Sigmoid colon (tissue), 7 donors: ENCODE results near the gene RPH3AL. TPM values are rescaled to one million over a fixed set of nuclear protein-coding genes. Genes with fewer than 3 reads are reported as not detected.

Source experiments
- DNase-seq: peaks from one replicate; pipeline ENCODE4 v3.0.0-alpha.2; 2019
- H3K27ac ChIP-seq, 4 donors: fragments of 200-600 bp; sonication (generic); one replicate each; pipeline ENCODE4 v1.5.1; 2016 to 2019; ENCODE audit warnings: mild to moderate bottlenecking in 1 of 4
- H3K27me3 ChIP-seq, 3 donors: fragments of 200-600 bp; sonication (generic); one replicate each; pipeline ENCODE4 v1.5.1; 2019; ENCODE audit warnings: mild to moderate bottlenecking in 1 of 3
- H3K36me3 ChIP-seq, 4 donors: fragments of 200-600 bp; sonication (generic); one replicate each; pipeline ENCODE4 v1.5.1; 2016 to 2019
- H3K4me1 ChIP-seq, 4 donors: fragments of 200-600 bp; sonication (generic); one replicate each; pipeline ENCODE4 v1.5.1; 2017 to 2019
- H3K4me3 ChIP-seq, 4 donors: fragments of 200-600 bp; sonication (generic); one replicate each; pipeline ENCODE4 v1.5.1; 2017 to 2019; ENCODE audit warnings: mild to moderate bottlenecking in 2 of 4, moderate library complexity in 1 of 4
- H3K9me3 ChIP-seq, 4 donors: fragments of 200-600 bp in 3 of 4; sonication (generic) in 3 of 4; one replicate each; pipeline versions ENCODE4 v1.5.1 to v1.6.1; 2013 to 2019
- EP300 ChIP-seq, 4 donors: sonication (generic); formaldehyde crosslinking; IDR thresholded peaks; one replicate each; pipeline ENCODE4 v1.6.1; 2017; ENCODE audit warnings: antibody characterized with exemption in 4 of 4
- POLR2A ChIP-seq, 2 donors: fragments of 450-650 bp; IDR thresholded peaks; one replicate each; pipeline ENCODE4 v1.6.1; 2016; ENCODE audit warnings: antibody characterized with exemption in 2 of 2, mild to moderate bottlenecking in 2 of 2, moderate library complexity in 2 of 2
- POLR2AphosphoS5 ChIP-seq, 4 donors: sonication (generic); formaldehyde crosslinking; IDR thresholded peaks; one replicate each; pipeline ENCODE4 v1.6.1; 2017; ENCODE audit warnings: antibody characterized with exemption in 4 of 4
- WGBS, 2 donors: extraction: QIAGEN DNeasy Blood & Tissue Kit; methylation state at CpG; one replicate each; pipeline ENCODE4 v1.1.7; 2013; 5-methylcytosine and 5-hydroxymethylcytosine counted together
- intact Hi-C: fragments of 100-400 bp; cut with DNase I; formaldehyde crosslinking; loops from one replicate; pipeline ENCODE4 v1.15.1; 2023
- polyA plus RNA-seq, 3 donors: library from polyadenylated mRNA; stranded (reverse); fragments of 200-250 nt; gene quantifications; one replicate each; pipeline ENCODE4 v1.2.3, GENCODE V29; 2013
- total RNA-seq, 4 donors: library from RNA; depleted of rRNA; stranded (reverse); fragments of >200 nt; gene quantifications; one replicate each; pipeline ENCODE4 v1.1.0, GENCODE V29; 2016
- TF ChIP-seq, protein P1 (sequence below), 4 experiments: fragments of 450-650 bp in 3 of 4; fragments of 200-600 bp in 1 of 4; IDR thresholded peaks; one replicate each; pipeline ENCODE4 v1.5.1; 2016 to 2019; ENCODE audit warnings: antibody characterized with exemption in 4 of 4, mild to moderate bottlenecking in 3 of 4, moderate library complexity in 2 of 4
- donor health status: healthy with polysubstance abuse.
- donor health status: Bipolar disorder and iron deficiency.
- donor health status: healthy.

Gene RPH3AL
- total and polyA plus RNA-seq, 7 donors = 1.8 to 23.1 (median 12.7) TPM

DNA sequence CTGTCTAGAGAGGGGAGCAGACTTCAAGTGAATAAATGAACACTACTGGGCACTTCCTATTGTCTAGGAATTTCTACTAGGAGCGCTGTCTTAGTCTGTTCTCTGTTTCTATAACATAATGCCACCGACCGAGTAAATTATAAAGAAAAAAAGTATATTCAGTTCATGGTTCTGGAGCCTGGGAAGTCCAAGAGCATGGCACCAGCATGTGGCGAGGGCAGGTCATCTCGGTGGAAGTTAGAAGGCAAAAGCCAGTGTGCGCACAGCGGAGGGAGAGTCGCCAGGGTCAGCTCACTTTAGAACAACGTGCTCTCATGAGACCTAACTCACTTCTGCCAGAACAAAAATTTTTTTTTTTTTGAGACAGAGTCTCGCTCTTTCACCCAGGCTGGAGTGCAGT is 35.5 kb upstream of the RPH3AL start:
- TF ChIP-seq POLR2A (IDR thresholded peaks at IDR 0.05) (no peak), POLR2AphosphoS5 (IDR thresholded peaks at IDR 0.05) (no peak), EP300 (IDR thresholded peaks at IDR 0.05) (no peak)
- TF ChIP-seq, protein P1, sequence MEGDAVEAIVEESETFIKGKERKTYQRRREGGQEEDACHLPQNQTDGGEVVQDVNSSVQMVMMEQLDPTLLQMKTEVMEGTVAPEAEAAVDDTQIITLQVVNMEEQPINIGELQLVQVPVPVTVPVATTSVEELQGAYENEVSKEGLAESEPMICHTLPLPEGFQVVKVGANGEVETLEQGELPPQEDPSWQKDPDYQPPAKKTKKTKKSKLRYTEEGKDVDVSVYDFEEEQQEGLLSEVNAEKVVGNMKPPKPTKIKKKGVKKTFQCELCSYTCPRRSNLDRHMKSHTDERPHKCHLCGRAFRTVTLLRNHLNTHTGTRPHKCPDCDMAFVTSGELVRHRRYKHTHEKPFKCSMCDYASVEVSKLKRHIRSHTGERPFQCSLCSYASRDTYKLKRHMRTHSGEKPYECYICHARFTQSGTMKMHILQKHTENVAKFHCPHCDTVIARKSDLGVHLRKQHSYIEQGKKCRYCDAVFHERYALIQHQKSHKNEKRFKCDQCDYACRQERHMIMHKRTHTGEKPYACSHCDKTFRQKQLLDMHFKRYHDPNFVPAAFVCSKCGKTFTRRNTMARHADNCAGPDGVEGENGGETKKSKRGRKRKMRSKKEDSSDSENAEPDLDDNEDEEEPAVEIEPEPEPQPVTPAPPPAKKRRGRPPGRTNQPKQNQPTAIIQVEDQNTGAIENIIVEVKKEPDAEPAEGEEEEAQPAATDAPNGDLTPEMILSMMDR (IDR thresholded peaks at IDR 0.05) = no peak
- Histone ChIP-seq H3K9me3 (no peaks in the 10 kb centered on the region), H3K4me3 (no peak overlapping the region), H3K36me3 (no peaks in the 10 kb centered on the region), H3K27ac (no peak overlapping the region), H3K27me3 (peaks cover 0 to 27% (median 27%) of the 10 kb centered on the region in 3 donors), H3K4me1 (peaks cover 0 to 16% (median 12%) of the 10 kb centered on the region in 4 donors)
- WGBS, 2 donors = 96 to 97% methylated on average over 10 of the region's 10 CpGs
- DNase-seq = no peak
- intact Hi-C loops = no loop called here

DNA sequence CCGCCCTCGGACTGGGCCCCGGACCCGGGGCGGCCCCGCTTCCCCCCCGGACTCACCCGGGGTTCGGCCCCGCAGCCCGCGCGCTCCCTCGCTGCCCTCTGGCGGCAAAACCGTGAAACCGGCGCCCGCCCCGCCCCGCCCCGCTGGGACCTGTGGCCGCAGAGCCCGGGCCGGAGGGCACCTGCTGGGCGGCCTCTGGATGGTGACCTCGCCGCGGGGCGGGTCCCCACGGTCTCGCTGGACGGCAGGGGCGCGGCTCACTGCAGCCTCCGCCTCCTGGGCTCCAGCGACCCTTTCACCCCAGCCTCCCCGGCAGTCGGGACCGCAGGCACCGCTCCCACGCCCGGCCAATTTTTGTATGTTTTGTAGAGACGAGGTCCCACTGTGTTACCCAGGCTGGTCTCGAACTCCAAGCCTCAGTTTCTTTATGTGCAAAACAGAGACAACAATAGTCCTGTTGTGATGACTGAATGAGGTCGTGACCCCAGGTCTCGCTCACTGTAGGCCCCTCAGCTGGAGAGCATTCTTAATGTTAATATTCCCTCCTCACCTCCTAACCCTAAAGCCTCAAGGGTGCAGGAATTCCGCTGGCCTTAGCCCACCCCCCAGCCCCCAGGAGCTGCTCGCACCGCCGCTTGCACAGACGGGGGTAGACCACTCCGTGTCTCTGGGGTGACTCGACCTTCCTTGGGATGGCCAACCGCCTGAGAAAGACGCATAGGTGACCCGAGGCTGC is 33.7 kb upstream of the RPH3AL start:
- Histone ChIP-seq H3K27ac (peak overlapping the region in 3 of 4 donors; percentile 7 to 68 (median 29)), H3K27me3 (peaks cover 0 to 37% (median 27%) of the 10 kb centered on the region in 3 donors), H3K9me3 (no peaks in the 10 kb centered on the region), H3K4me1 (peaks cover 0 to 16% (median 12%) of the 10 kb centered on the region in 4 donors), H3K4me3 (peak overlapping the region in 3 of 4 donors; percentile 55 to 66 (median 62)), H3K36me3 (no peaks in the 10 kb centered on the region)
- intact Hi-C loops = loop anchor here (1.0 kb wide), 1 partner anchor 243 kb away; no protein-coding TSS in a partner anchor
- TF ChIP-seq EP300 (IDR thresholded peaks at IDR 0.05) = no peak
- no peak for TF ChIP-seq POLR2AphosphoS5 (IDR thresholded peaks at IDR 0.05)
- TF ChIP-seq, protein P1 (IDR thresholded peaks at IDR 0.05) = peak in 3 of 4 experiments; percentile 6 to 67 (median 13)
- TF ChIP-seq POLR2A (IDR thresholded peaks at IDR 0.05) = no peak
- 10% methylated on average over 57 of the region's 57 CpGs for WGBS, 2 donors
- peak; percentile 83 for DNase-seq

DNA sequence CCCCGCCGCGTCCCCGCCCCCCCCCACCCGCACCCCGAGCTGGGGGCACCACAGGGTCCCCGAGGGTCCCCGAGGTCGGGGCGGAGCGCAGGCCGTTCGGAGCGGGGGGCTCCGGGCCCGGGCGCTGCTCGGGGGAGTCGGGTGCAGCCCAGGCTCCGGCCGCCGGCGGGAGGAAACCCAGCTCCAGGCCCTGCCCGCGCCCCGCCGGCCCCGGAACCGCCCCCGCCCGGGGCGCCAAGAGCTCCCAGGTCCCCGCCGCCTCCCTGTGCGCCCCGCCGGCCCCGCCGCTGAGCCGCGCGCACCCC is 33.2 kb upstream of the RPH3AL start:
- no peaks in the 10 kb centered on the region for H3K9me3 ChIP-seq
- intact Hi-C loops = loop anchor here (1.0 kb wide), 1 partner anchor 242 kb away; no protein-coding TSS in a partner anchor
- 1% methylated on average over 38 to 42 of the region's 42 CpGs for WGBS, 2 donors
- H3K27me3 ChIP-seq = peaks cover 0 to 37% (median 27%) of the 10 kb centered on the region in 3 donors
- TF ChIP-seq POLR2AphosphoS5 (IDR thresholded peaks at IDR 0.05) = no peak
- TF ChIP-seq, protein P1 (IDR thresholded peaks at IDR 0.05) = no peak
- TF ChIP-seq POLR2A (IDR thresholded peaks at IDR 0.05) = no peak
- no peak for TF ChIP-seq EP300 (IDR thresholded peaks at IDR 0.05)
- H3K36me3 ChIP-seq = no peaks in the 10 kb centered on the region
- peaks cover 0 to 16% (median 12%) of the 10 kb centered on the region in 4 donors for H3K4me1 ChIP-seq
- DNase-seq = no peak
- H3K4me3 ChIP-seq = peak overlapping the region; percentile 33 to 66 (median 58)
- peak overlapping the region; percentile 60 to 69 (median 67) for H3K27ac ChIP-seq

DNA sequence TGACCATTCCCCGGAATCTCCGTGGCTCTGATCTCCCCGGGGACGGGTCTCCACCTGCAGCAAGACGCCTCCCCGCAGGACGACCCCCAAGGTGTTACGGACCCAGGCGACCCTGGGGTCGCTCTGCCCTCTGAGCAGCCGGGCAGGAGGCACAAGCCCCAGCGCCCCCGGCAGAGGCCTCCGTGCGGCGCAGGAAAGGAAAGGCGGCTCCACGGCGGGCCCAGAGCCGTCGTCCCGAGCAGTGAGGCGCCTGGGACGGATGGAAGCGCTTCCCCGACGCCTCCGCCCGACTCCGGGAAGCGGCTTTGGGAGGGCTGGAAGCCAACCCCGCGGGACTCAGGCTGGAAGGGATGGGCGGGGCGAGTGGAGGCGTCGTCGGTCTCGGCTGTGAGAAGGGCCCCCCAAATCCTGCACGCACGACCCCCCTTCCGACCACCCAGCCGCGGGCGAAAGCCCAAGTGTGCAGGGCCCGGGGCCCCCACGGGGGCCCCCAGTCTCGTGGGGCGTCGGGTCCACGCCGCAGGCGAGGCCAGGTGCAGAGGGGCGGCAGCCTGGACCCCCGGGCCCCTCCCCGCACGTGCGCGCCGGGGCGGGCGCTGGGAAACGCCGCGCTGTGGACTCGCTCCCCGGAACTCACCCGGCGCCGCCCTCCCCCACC is 32.7 kb upstream of the RPH3AL start:
- peak; percentile 83 for DNase-seq
- 1% methylated on average over 70 of the region's 70 CpGs for WGBS, 2 donors
- Histone ChIP-seq H3K27me3 (peaks cover 0 to 37% (median 27%) of the 10 kb centered on the region in 3 donors), H3K36me3 (no peaks in the 10 kb centered on the region), H3K4me1 (peaks cover 0 to 16% (median 12%) of the 10 kb centered on the region in 4 donors), H3K4me3 (peak overlapping the region; percentile 33 to 66 (median 58)), H3K9me3 (no peaks in the 10 kb centered on the region), H3K27ac (peak overlapping the region; percentile 60 to 69 (median 67))
- TF ChIP-seq, protein P1 (IDR thresholded peaks at IDR 0.05) = no peak
- no peak for TF ChIP-seq EP300 (IDR thresholded peaks at IDR 0.05)
- TF ChIP-seq POLR2A (IDR thresholded peaks at IDR 0.05) = no peak
- TF ChIP-seq POLR2AphosphoS5 (IDR thresholded peaks at IDR 0.05) = no peak
- intact Hi-C loops = no loop called here
